Esophagus squamous epithelium (tissue), 5 donors: ENCODE results near the gene NFS1. TPM values are rescaled to one million over a fixed set of nuclear protein-coding genes. Genes with fewer than 3 reads are reported as not detected.

Source experiments
- DNase-seq: peaks from one replicate; lab custom pipeline; 2025; lab: John Stamatoyannopoulos, UW
- H3K27ac ChIP-seq, 4 donors: fragments of 200-600 bp; sonication (generic); one replicate each; pipeline ENCODE4 v1.5.1; 2016 to 2019; ENCODE audit warnings: mild to moderate bottlenecking in 1 of 4
- H3K27me3 ChIP-seq, 4 donors: fragments of 200-600 bp; sonication (generic); 1 replicate in 3 of 4; 2 replicates in 1 of 4; pipeline versions ENCODE4 v1.5.1 to v1.6.0; 2017 to 2021; ENCODE audit warnings: antibody characterized with exemption in 1 of 4
- H3K36me3 ChIP-seq, 3 donors: fragments of 200-600 bp; sonication (generic); one replicate each; pipeline ENCODE4 v1.5.1; 2016 to 2019
- H3K4me1 ChIP-seq, 3 donors: fragments of 200-600 bp; sonication (generic); one replicate each; pipeline ENCODE4 v1.5.1; 2017 to 2019
- H3K4me3 ChIP-seq, 4 donors: fragments of 200-600 bp; sonication (generic); 1 replicate in 3 of 4; 2 replicates in 1 of 4; pipeline ENCODE4 v1.5.1; 2016 to 2019; ENCODE audit warnings: mild to moderate bottlenecking in 2 of 4, moderate library complexity in 1 of 4
- H3K9me3 ChIP-seq, 3 donors: fragments of 200-600 bp; sonication (generic); one replicate each; pipeline ENCODE4 v1.5.1; 2016 to 2019
- CTCF ChIP-seq, 6 experiments: fragments of 450-650 bp in 4 of 6; fragments of 200-600 bp in 2 of 6; sonication (generic) in 2 of 6; IDR thresholded peaks; one replicate each; pipeline ENCODE4 v1.5.1; 2016 to 2019; ENCODE audit warnings: antibody characterized with exemption in 6 of 6, mild to moderate bottlenecking in 4 of 6, moderate library complexity in 4 of 6
- POLR2A ChIP-seq, 4 donors: fragments of 450-650 bp; IDR thresholded peaks; one replicate each; pipeline ENCODE4 v1.6.1; 2017; ENCODE audit warnings: antibody characterized with exemption in 4 of 4, mild to moderate bottlenecking in 4 of 4, moderate library complexity in 3 of 4
- WGBS, 2 donors: methylation state at CpG; one replicate each; pipeline ENCODE4 v1.1.5; 2018; 5-methylcytosine and 5-hydroxymethylcytosine counted together
- intact Hi-C: fragments of 100-400 bp; cut with DNase I; formaldehyde crosslinking; loops from one replicate; pipeline ENCODE4 v1.15.0; 2022
- total RNA-seq, 4 donors: library from RNA; depleted of rRNA; stranded (reverse); fragments of >200 nt; gene quantifications; one replicate each; pipeline ENCODE4 v1.1.0, GENCODE V29; 2016
- donor health status: DM: yes; HTN: yes; CAD: no.

The NFS1 gene
- total RNA-seq, 4 donors from 2014 or later, result 16.4 to 39.9 (median 24.2) TPM

- intact Hi-C loops, result no loop called here
- no peak for DNase-seq
- Histone ChIP-seq H3K36me3 (peaks cover 25 to 91% (median 47%) of the 10 kb centered on the region in 3 donors), H3K4me3 (no peak overlapping the region), H3K4me1 (no peaks in the 10 kb centered on the region), H3K9me3 (no peaks in the 10 kb centered on the region), H3K27ac (no peak overlapping the region), H3K27me3 (no peaks in the 10 kb centered on the region)
- TF ChIP-seq POLR2A (IDR thresholded peaks at IDR 0.05) (no peak), CTCF (IDR thresholded peaks at IDR 0.05) (no peak)
- WGBS, 2 donors, result 89 to 90% methylated on average over 9 to 10 of the region's 12 CpGs
Observed at GRCh38 chr20:35629427-35630145, 69.6 kb downstream of the NFS1 start.

- DNase-seq, result no peak
- H3K9me3 ChIP-seq, result no peaks in the 10 kb centered on the region
- H3K27me3 ChIP-seq, result no peaks in the 10 kb centered on the region
- no peaks in the 10 kb centered on the region for H3K4me1 ChIP-seq
- intact Hi-C loops, result no loop called here
- WGBS, 2 donors, result 96 to 98% methylated on average over 6 to 8 of the region's 8 CpGs
- no peak overlapping the region for H3K4me3 ChIP-seq
- no peak overlapping the region for H3K27ac ChIP-seq
- no peak for TF ChIP-seq CTCF (IDR thresholded peaks at IDR 0.05)
- TF ChIP-seq POLR2A (IDR thresholded peaks at IDR 0.05), result no peak
- peaks cover 25 to 86% (median 48%) of the 10 kb centered on the region in 3 donors for H3K36me3 ChIP-seq
Observed at GRCh38 chr20:35627121-35627520, 72.0 kb downstream of the NFS1 start.

GRCh38 chr20:35626386-35627001 lies 72.7 kb downstream of the NFS1 start:
- DNase-seq, result no peak

GRCh38 chr20:35625584-35626385 lies 73.4 kb downstream of the NFS1 start:
- intact Hi-C loops, result no loop called here
- Histone ChIP-seq H3K27me3 (no peaks in the 10 kb centered on the region), H3K9me3 (no peaks in the 10 kb centered on the region), H3K36me3 (peaks cover 18 to 85% (median 44%) of the 10 kb centered on the region in 3 donors), H3K4me3 (no peak overlapping the region), H3K27ac (no peak overlapping the region), H3K4me1 (no peaks in the 10 kb centered on the region)
- no peak for TF ChIP-seq POLR2A (IDR thresholded peaks at IDR 0.05)
- no peak for TF ChIP-seq CTCF (IDR thresholded peaks at IDR 0.05)
- DNase-seq, result no peak
- 84 to 88% methylated on average over 5 of the region's 6 CpGs for WGBS, 2 donors

More at GRCh38 chr20:35626386-35627001, 72.7 kb downstream of the NFS1 start:
- Histone ChIP-seq H3K4me1 (no peaks in the 10 kb centered on the region), H3K4me3 (no peak overlapping the region), H3K9me3 (no peaks in the 10 kb centered on the region), H3K36me3 (peaks cover 25 to 85% (median 48%) of the 10 kb centered on the region in 3 donors), H3K27ac (no peak overlapping the region), H3K27me3 (no peaks in the 10 kb centered on the region)
- 87 to 90% methylated on average over 3 to 8 of the region's 13 CpGs for WGBS, 2 donors
- intact Hi-C loops, result no loop called here
- TF ChIP-seq POLR2A (IDR thresholded peaks at IDR 0.05) (no peak), CTCF (IDR thresholded peaks at IDR 0.05) (no peak)
